Measurements from ENCODE around the gene PIK3R5.

- TF ChIP-seq POLR2A (IDR thresholded peaks at IDR 0.05) (no peak), CTCF (IDR thresholded peaks at IDR 0.05 in 4 of 5, conservative IDR thresholded peaks at IDR 0.05 in 1 of 5) (no peak)
Measured at GRCh38 chr17:8859804-8860430, 105.6 kb downstream of the PIK3R5 start.
